Spleen (tissue), 7 donors: ENCODE results near the gene RBM20.
"Not testable (repeated sequence)": the region's sequence is repeated elsewhere in the genome, so short reads cannot be mapped to it uniquely, and the experiment has no call there.

Experiments
- POLR2A ChIP-seq, 3 donors: fragments of 450-650 bp; IDR thresholded peaks; one replicate each; pipeline ENCODE4 v1.5.1; 2017; ENCODE audit warnings: antibody characterized with exemption in 3 of 3, mild to moderate bottlenecking in 1 of 3
- TF ChIP-seq, protein P1 (sequence below), 11 experiments: fragments of 200-600 bp in 7 of 11; fragments of 450-650 bp in 4 of 11; sonication (generic) in 4 of 11; IDR thresholded peaks in 8 of 11; conservative IDR thresholded peaks in 3 of 11; 1 replicate in 7 of 11; 2 replicates in 4 of 11; pipeline versions ENCODE4 v1.4.0 to v1.8.0; 2016 to 2021; ENCODE audit warnings: antibody characterized with exemption in 11 of 11, inconsistent platforms in 4 of 11, mild to moderate bottlenecking in 1 of 11
- donor health status: DM: no; HTN: no; CAD: no; lungs with moderate emphysema.
- donor health status: DM: no; HTN: no; CAD: no.
- donor health status: DM: no; HTN: no; CAD: no.

DNA sequence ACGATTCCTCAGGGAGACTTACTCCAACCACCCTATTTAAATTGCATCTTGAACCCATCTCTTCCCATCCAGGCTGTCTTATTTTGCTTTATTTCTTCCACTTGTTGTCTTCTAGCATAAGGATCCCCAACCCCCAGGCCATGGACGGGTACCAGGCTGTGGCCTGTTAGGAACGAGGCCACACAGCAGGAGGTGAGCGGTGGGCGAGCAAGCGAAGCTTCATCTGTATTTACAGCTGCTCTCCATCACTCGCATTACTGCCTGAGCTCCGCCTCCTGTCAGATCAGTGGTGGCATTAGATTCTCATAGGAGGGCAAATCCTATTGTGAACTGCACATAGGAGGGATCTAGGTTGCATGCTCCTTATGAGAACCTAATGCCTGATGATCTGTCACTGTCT, 16.2 kb downstream of the RBM20 start:
- TF ChIP-seq POLR2A (IDR thresholded peaks at IDR 0.05): not testable (repeated sequence)
- TF ChIP-seq, protein P1, sequence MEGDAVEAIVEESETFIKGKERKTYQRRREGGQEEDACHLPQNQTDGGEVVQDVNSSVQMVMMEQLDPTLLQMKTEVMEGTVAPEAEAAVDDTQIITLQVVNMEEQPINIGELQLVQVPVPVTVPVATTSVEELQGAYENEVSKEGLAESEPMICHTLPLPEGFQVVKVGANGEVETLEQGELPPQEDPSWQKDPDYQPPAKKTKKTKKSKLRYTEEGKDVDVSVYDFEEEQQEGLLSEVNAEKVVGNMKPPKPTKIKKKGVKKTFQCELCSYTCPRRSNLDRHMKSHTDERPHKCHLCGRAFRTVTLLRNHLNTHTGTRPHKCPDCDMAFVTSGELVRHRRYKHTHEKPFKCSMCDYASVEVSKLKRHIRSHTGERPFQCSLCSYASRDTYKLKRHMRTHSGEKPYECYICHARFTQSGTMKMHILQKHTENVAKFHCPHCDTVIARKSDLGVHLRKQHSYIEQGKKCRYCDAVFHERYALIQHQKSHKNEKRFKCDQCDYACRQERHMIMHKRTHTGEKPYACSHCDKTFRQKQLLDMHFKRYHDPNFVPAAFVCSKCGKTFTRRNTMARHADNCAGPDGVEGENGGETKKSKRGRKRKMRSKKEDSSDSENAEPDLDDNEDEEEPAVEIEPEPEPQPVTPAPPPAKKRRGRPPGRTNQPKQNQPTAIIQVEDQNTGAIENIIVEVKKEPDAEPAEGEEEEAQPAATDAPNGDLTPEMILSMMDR (IDR thresholded peaks at IDR 0.05 in 8 of 11, conservative IDR thresholded peaks at IDR 0.05 in 3 of 11): not testable (repeated sequence)
